ENCODE data around the gene MYOZ1. TPM values are rescaled to one million over a fixed set of nuclear protein-coding genes. Genes with fewer than 3 reads are reported as not detected.

MYOZ1 gene
- polyA plus RNA-seq, 1 of the 3 experiments (the other 2 are of a cell fraction), result 0.26 TPM

DNA sequence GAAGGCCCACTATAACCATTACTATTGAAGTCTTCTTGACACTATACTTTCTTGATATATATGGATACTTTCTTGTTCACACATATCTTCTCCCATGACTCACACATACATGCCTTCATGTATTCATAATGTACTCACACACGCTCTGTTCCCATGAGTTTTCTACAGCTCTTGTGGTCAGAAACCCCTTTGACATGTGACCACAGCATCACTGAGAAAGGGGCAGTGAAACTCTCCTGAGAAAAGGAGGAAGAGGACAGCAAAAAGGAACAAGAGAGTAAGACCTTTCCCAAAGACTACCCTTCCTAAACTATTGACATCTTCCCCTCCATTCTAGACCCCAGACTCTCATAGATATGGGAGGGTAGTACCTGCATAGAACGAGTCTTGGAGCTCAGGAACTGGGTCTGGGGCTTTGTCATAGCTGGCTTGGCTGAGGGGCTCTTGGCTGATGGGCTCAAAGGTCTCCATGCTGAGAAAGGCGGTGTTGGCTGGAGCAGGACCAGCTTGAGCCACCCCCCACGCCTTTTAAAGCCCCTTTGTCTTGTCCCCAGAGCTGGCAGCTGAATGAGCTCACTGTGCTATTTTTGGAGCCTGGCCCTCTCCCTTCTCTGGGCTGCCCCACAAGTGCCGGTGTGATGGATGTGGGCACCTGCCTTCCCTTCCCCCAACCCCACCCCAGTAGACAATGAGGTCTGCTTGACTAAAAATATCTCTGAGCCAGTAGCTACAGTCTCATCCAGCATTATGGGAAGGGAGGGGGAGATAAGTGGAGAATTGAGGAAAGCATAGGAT lies 9.5 kb upstream of the MYOZ1 start (continued):
- TF ChIP-seq IRF3 (IDR thresholded peaks at IDR 0.05; ENCODE audit: low read depth, low read length), result no peak
- no peak for TF ChIP-seq CHD2 (IDR thresholded peaks at IDR 0.05; ENCODE audit: low read length, partially characterized antibody)
- TF ChIP-seq FOSL2 (IDR thresholded peaks at IDR 0.05; ENCODE audit: borderline replicate concordance, low read depth), result no peak
- TF ChIP-seq FOXM1 (IDR thresholded peaks at IDR 0.05; ENCODE audit: low read depth), result no peak

DNA sequence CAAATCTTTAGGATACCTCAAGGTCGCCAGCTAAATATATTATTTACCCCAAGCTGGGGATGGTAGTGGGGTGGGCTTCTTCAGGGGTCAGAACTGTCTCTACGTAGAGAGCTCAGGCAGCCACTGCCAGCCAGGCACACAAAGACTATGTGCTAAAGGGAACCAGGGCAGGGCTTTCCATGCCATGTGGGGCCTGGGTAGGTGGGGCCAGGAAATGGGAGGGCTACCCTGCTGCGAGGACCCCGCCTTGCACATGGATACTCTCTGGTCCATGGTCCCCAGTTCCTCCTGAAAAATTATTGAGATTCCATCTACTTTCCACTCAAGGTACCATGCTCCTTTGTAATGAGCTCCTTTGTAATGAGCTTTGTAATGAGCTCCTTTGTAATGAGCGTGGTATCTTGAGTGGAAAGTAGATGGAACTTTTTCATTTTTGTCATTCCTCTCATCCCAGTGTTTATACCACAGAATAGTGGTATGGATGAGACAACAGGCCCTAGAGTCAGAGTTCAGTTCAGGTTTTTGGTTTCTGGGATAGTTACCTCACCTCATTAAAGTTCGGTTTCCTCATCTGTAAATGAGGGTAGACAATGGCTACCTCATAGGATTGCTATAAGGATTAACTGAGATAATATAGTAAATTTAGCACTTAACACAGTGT lies 8.7 kb upstream of the MYOZ1 start:
- no peak overlapping the region for H3K4me2 ChIP-seq

More for the DNA sequence above, 8.7 kb upstream of the MYOZ1 start:
- no peak for DNase-seq
- Histone ChIP-seq H4K20me1 (ENCODE audit: insufficient read depth) (no peaks in the 10 kb centered on the region), H3K27ac (ENCODE audit: low read depth in 2 of 2, low read length in 1 of 2) (no peak overlapping the region), H2AFZ (ENCODE audit: low read depth) (no peak overlapping the region), H3K36me3 (replicated peaks in 1 of 2; ENCODE audit: control insufficient read depth in 1 of 2, insufficient read depth in 2 of 2, low read length in 1 of 2) (no peaks in the 10 kb centered on the region), H3K9me3 (no peaks in the 10 kb centered on the region), H3K9ac (no peak overlapping the region), H3K4me3 (ENCODE audit: low read depth in 2 of 2, low read length in 1 of 2) (no peak overlapping the region), H3K4me1 (ENCODE audit: control insufficient read depth in 1 of 2, insufficient read depth in 2 of 2, low read depth in 1 of 2, low read length in 1 of 2) (peaks cover 4 to 16% of the 10 kb centered on the region in 2 experiments; a peak in 1 of 4 replicates), H3K9me2 (no peaks in the 10 kb centered on the region), H3K79me2 (ENCODE audit: insufficient read depth) (no peaks in the 10 kb centered on the region), H3K27me3 (ENCODE audit: insufficient read depth) (no peaks in the 10 kb centered on the region), H3F3A (replicated peaks; ENCODE audit: insufficient read depth) (no peaks in the 10 kb centered on the region)
- TF ChIP-seq GATA2 (CRISPR knock-in tag; IDR thresholded peaks at IDR 0.05) (no peak), SMC3 (IDR thresholded peaks at IDR 0.05; ENCODE audit: low read depth, low read length) (no peak), MXI1 (IDR thresholded peaks at IDR 0.05; ENCODE audit: low read depth, low read length) (no peak), ELF1 (IDR thresholded peaks at IDR 0.05) (no peak), PBX3 (IDR thresholded peaks at IDR 0.05) (no peak)
- WGBS (ENCODE audit: low lambda C conversion rate), result 95% methylated on average over 6 of the region's 6 CpGs
- ChIA-PET POLR2A (interaction anchor here (0.6 kb wide), 1 partner anchor 310 kb away, joined by 4 read pairs; no protein-coding TSS in a partner anchor), CTCF (interaction anchor here (17.2 kb wide), 1 partner anchor 121 kb away, joined by 216 read pairs; no protein-coding TSS in a partner anchor)
